ENCODE results near the gene ZNF750.

DNA sequence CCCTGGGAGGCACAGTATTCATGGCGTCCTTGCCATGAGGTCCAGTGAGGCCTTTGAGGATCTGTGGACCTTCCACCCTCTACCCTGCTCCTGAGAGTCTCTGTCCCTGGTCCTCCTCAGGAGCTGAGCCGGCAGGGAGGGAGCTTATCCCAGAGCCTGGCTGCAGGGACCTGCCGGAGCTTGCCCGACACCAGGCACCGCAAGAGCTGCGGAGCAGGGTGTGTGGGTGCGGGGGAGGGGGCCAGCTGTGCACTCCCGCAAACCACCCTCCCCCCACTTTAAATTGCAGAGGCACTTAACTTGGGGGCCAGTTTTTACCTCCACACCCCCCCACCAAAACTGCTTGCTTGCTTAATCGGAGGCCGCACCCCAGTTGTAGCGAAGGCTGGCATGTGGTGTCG, 609 bp upstream of the ZNF750 start:
- TF ChIP-seq, protein P1, sequence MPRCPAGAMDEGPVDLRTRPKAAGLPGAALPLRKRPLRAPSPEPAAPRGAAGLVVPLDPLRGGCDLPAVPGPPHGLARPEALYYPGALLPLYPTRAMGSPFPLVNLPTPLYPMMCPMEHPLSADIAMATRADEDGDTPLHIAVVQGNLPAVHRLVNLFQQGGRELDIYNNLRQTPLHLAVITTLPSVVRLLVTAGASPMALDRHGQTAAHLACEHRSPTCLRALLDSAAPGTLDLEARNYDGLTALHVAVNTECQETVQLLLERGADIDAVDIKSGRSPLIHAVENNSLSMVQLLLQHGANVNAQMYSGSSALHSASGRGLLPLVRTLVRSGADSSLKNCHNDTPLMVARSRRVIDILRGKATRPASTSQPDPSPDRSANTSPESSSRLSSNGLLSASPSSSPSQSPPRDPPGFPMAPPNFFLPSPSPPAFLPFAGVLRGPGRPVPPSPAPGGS (CRISPR knock-in tag; IDR thresholded peaks at IDR 0.05), result no peak
- no peak for TF ChIP-seq TAF1 (CRISPR knock-in tag; IDR thresholded peaks at IDR 0.05)
